HepG2 (cell line): ENCODE measurements around the gene OSBPL5. TPM values are rescaled to one million over a fixed set of nuclear protein-coding genes. Genes with fewer than 3 reads are reported as not detected.

ENCODE experiments used
- ATAC-seq: fragments of 200-7000 bp; cut with Tn5 transposase; 3 replicates; pipeline ENCODE4 v1.9.1; 2020; ENCODE audit warnings: mild to moderate bottlenecking, moderate library complexity
- BruUV-seq: library from RNA; stranded (reverse); fragments of 400-500 nt; replicated peaks from 2 replicates; lab custom pipeline; 2021; lab: Mats Ljungman, UMichigan
- CTCF ChIA-PET: fragments of 300-600 bp; formaldehyde crosslinking; extraction: SDS; loops from one replicate; lab custom pipeline; 2021; ENCODE audit warnings: low total read pairs, inconsistent platforms, low intra/inter-chr PET ratio; lab: Yijun Ruan, JAX
- POLR2A ChIA-PET: fragments of 350-600 bp; sonication (Branson Sonifier 250); formaldehyde crosslinking; loops from one replicate; lab custom pipeline; 2020; ENCODE audit warnings: antibody characterized with exemption, inconsistent platforms; lab: Yijun Ruan, JAX
- DNase-seq: peaks from one replicate; pipeline ENCODE4 v3.0.0-alpha.2; 2015; ENCODE audit warnings: low spot score
- FAIRE-seq: peaks from 3 replicates; lab custom pipeline; 2011; peaks lifted over from hg19 to GRCh38; lab: Jason Lieb, UNC
- H2AFZ ChIP-seq: one replicate; pipeline ENCODE4 v1.6.1; 2011; ENCODE audit warnings: low read length, inconsistent platforms
- H3K27ac ChIP-seq: fragments of 300-600 bp; 3 replicates; pipeline ENCODE4 v1.8.0; 2011; ENCODE audit warnings: mixed run types, mild to moderate bottlenecking, mixed read lengths, low read length, inconsistent platforms; ENCODE audit not compliant: insufficient read depth; ENCODE audit errors: extremely low read length
- H3K27me3 ChIP-seq, 2 experiments: fragments of 200-600 bp in 1 of 2; 2 replicates in 1 of 2; 3 replicates in 1 of 2; pipeline versions ENCODE4 v1.6.0 to v1.8.0; 2011; ENCODE audit warnings: low read length in 2 of 2, mild to moderate bottlenecking in 2 of 2, moderate library complexity in 2 of 2, inconsistent platforms in 1 of 2; ENCODE audit not compliant: insufficient read depth in 2 of 2, control insufficient read depth in 1 of 2
- H3K36me3 ChIP-seq, 2 experiments: fragments of 200-600 bp in 1 of 2; replicated peaks in 1 of 2; 2 replicates in 1 of 2; 3 replicates in 1 of 2; pipeline versions ENCODE4 v1.5.1 to v1.8.0; 2011; ENCODE audit warnings: low read length in 2 of 2, inconsistent platforms in 1 of 2; ENCODE audit not compliant: insufficient read depth in 2 of 2, control insufficient read depth in 1 of 2
- H3K4me1 ChIP-seq: 2 replicates; pipeline ENCODE4 v1.5.1; 2012; ENCODE audit warnings: low read length, inconsistent platforms; ENCODE audit not compliant: insufficient read depth
- H3K4me2 ChIP-seq: 2 replicates; pipeline ENCODE4 v1.6.0; 2011; ENCODE audit warnings: low read depth, low read length, inconsistent platforms
- H3K4me3 ChIP-seq, 3 experiments: fragments of 200-600 bp in 1 of 3; sonication (generic), shearing (Covaris generic) in 1 of 3; replicated peaks in 1 of 3; 2 replicates each; pipeline ENCODE4 v1.5.1; 2011 to 2016; ENCODE audit warnings: low read length in 3 of 3, inconsistent platforms in 2 of 3, low read depth in 2 of 3, mild to moderate bottlenecking in 2 of 3, control low read depth in 1 of 3, mixed read lengths in 1 of 3; ENCODE audit not compliant: insufficient read depth in 1 of 3
- H3K79me2 ChIP-seq: one replicate; pipeline ENCODE4 v1.6.1; 2011; ENCODE audit warnings: low read length, inconsistent platforms; ENCODE audit not compliant: insufficient read depth
- H3K9ac ChIP-seq: 2 replicates; pipeline ENCODE4 v1.6.0; 2011; ENCODE audit warnings: mild to moderate bottlenecking, low read depth, low read length, inconsistent platforms; ENCODE audit not compliant: insufficient read depth
- H3K9me3 ChIP-seq: 2 replicates; pipeline ENCODE4 v1.5.1; 2012; ENCODE audit warnings: mild to moderate bottlenecking, low read length
- H4K20me1 ChIP-seq: 2 replicates; pipeline ENCODE4 v1.6.0; 2011; ENCODE audit warnings: inconsistent platforms, mild to moderate bottlenecking, low read length, moderate library complexity; ENCODE audit not compliant: insufficient read depth
- ARHGAP35 ChIP-seq: sonication (generic); formaldehyde crosslinking; IDR thresholded peaks from 2 replicates; pipeline ENCODE4 v1.9.0; 2022; ENCODE audit warnings: mild to moderate bottlenecking, inconsistent platforms, moderate library complexity, missing genetic modification reagents, borderline replicate concordance
- HNF4A ChIP-seq: sonication (generic); formaldehyde crosslinking; IDR thresholded peaks from 2 replicates; pipeline ENCODE4 v1.4.0; 2020; ENCODE audit warnings: missing genetic modification reagents
- MZF1 ChIP-seq: sonication (generic); formaldehyde crosslinking; IDR thresholded peaks from 2 replicates; pipeline ENCODE4 v1.8.1; 2023; ENCODE audit warnings: mild to moderate bottlenecking, missing genetic modification reagents, borderline replicate concordance
- RBFOX2 ChIP-seq: fragments of 200-400 bp; formaldehyde crosslinking; IDR thresholded peaks from 2 replicates; pipeline ENCODE4 v1.6.1; 2017; ENCODE audit warnings: low read depth, mild to moderate bottlenecking, low read length
- SMAD9 ChIP-seq: sonication (generic); formaldehyde crosslinking; IDR thresholded peaks from 2 replicates; pipeline ENCODE4 v1.5.1; 2020; ENCODE audit warnings: mild to moderate bottlenecking, missing genetic modification reagents
- ZBTB14 ChIP-seq: sonication (generic); formaldehyde crosslinking; IDR thresholded peaks from 2 replicates; pipeline ENCODE4 v1.4.0; 2020; ENCODE audit warnings: missing genetic modification reagents
- ZKSCAN5 ChIP-seq: sonication (generic); formaldehyde crosslinking; IDR thresholded peaks from 2 replicates; pipeline ENCODE4 v1.5.1; 2020; ENCODE audit warnings: mild to moderate bottlenecking, missing genetic modification reagents
- ZNF205 ChIP-seq: IDR thresholded peaks from 2 replicates; pipeline ENCODE4 v1.6.1; 2018; ENCODE audit warnings: missing biosample characterization, missing genetic modification reagents
- WGBS: methylation state at CpG from one replicate; pipeline ENCODE4 v1.1.6; 2017; ENCODE audit warnings: low lambda C conversion rate; 5-methylcytosine and 5-hydroxymethylcytosine counted together
- in situ Hi-C: cut with HindIII; loops from 2 replicates; pipeline ENCODE4 v1.10.0; 2017; ENCODE audit warnings: low pct_unique_long_range_greater_than_20kb; ENCODE audit not compliant: extremely low pct_ligation_motif_present
- intact Hi-C: fragments of 100-400 bp; cut with micrococcal nuclease; formaldehyde crosslinking; loops from one replicate; pipeline ENCODE4 v1.10.0; 2022; ENCODE audit not compliant: unreplicated experiment
- polyA plus RNA-seq, 8 experiments: library from polyadenylated mRNA; depleted of rRNA in 3 of 8; stranded (reverse) in 7 of 8; unstranded in 1 of 8; fragments of >200 nt; fragmentation: Illumina TruSeq in 4 of 8; extraction: Trizol in 4 of 8; gene quantifications; 2 replicates each; pipeline versions ENCODE4 v1.2.1 to v1.2.3, GENCODE V29; 2011 to 2016; ENCODE audit warnings: low read depth in 4 of 8, missing spikeins in 1 of 8, mixed read lengths in 1 of 8; ENCODE audit not compliant: insufficient read depth in 1 of 8
- total RNA-seq, 5 experiments: library from RNA; depleted of rRNA; stranded (reverse); fragments of >200 nt; fragmentation: Illumina TruSeq; extraction: Trizol; gene quantifications; 2 replicates each; pipeline ENCODE4 v1.2.3, GENCODE V29; 2016; ENCODE audit warnings: low read depth in 1 of 5
- TF ChIP-seq, protein P1 (sequence below): sonication (generic); formaldehyde crosslinking; IDR thresholded peaks from 2 replicates; pipeline ENCODE4 v1.5.0; 2020; ENCODE audit warnings: mild to moderate bottlenecking, missing genetic modification reagents
- TF ChIP-seq, protein P2 (sequence below): sonication (generic); formaldehyde crosslinking; IDR thresholded peaks from 2 replicates; pipeline ENCODE4 v1.4.0; 2020; ENCODE audit warnings: mild to moderate bottlenecking, missing genetic modification reagents

Gene OSBPL5
- total and polyA plus RNA-seq, 2 of the 13 experiments (the other 11 are each of a cell fraction or from before 2014, with no cell fraction given): not detected

DNA sequence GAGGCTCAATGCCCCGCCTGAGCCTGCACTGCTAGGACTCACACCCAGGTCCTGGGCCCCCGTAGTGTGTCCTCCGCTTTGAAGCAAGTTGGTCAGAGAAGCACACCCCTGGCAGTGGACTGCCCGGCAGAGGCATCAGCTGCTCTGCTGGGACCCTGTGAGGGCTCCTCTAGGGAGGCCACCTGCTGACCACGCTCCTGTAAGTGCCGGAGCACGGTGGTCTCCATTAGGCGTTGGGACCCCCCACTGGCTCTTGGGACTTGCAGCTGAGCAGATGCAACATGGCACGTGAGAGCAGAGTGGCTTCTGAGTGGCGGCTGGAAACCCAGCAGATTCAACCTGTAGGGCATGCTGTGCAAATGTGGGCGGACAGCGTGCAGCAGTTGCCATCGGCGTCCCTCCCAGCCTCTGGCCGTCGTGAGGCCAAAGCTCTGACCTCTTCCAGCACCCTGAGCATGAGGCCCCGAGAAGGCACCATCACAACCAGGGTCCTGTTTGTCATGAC lies 36.6 kb upstream of the OSBPL5 start (continued):
- TF ChIP-seq ZBTB14 (CRISPR knock-in tag): no peak
- no peak for TF ChIP-seq ARHGAP35 (CRISPR knock-in tag)
- no peak for TF ChIP-seq HNF4A (CRISPR knock-in tag)
- no peak for TF ChIP-seq SMAD9 (CRISPR knock-in tag)
- TF ChIP-seq ZNF205: no peak
- TF ChIP-seq ZKSCAN5 (CRISPR knock-in tag): no peak
- TF ChIP-seq, all 625 proteins: peak for 0

DNA sequence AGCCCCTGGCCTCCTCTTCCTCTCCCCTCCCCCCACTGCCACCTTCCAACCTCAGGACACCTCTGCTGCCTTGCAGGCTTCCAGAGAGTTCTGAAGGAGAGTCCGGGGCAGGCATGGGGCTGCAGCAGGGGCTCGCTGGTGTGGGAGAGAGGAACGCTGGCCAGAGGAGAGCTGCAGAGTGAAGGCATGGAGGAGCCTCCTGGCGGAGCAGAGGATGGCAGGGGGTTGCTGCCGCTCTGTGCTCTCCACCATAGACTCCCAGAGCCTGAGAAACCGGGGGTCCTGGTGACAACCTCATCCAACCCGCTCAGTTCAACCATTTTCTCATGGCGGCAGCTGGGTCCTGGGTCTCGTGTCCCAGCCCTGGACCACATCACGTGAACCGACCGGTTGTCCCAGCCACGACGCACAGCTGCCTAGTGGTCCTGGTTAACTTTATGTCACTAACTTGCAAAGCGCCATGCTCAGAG lies 36.0 kb upstream of the OSBPL5 start:
- H3K4me2 ChIP-seq: no peak overlapping the region
- no peaks in the 10 kb centered on the region for H3K9me3 ChIP-seq
- H3K4me1 ChIP-seq: no peaks in the 10 kb centered on the region
- no peak overlapping the region for H3K9ac ChIP-seq
- H3K36me3 ChIP-seq: no peaks in the 10 kb centered on the region
- no TSS peak for BruUV-seq
- intact Hi-C loops (no loop called here), in situ Hi-C loops (no loop called here)
- no peak for TF ChIP-seq MZF1 (CRISPR knock-in tag)
- TF ChIP-seq RBFOX2: no peak
- TF ChIP-seq, protein P1, sequence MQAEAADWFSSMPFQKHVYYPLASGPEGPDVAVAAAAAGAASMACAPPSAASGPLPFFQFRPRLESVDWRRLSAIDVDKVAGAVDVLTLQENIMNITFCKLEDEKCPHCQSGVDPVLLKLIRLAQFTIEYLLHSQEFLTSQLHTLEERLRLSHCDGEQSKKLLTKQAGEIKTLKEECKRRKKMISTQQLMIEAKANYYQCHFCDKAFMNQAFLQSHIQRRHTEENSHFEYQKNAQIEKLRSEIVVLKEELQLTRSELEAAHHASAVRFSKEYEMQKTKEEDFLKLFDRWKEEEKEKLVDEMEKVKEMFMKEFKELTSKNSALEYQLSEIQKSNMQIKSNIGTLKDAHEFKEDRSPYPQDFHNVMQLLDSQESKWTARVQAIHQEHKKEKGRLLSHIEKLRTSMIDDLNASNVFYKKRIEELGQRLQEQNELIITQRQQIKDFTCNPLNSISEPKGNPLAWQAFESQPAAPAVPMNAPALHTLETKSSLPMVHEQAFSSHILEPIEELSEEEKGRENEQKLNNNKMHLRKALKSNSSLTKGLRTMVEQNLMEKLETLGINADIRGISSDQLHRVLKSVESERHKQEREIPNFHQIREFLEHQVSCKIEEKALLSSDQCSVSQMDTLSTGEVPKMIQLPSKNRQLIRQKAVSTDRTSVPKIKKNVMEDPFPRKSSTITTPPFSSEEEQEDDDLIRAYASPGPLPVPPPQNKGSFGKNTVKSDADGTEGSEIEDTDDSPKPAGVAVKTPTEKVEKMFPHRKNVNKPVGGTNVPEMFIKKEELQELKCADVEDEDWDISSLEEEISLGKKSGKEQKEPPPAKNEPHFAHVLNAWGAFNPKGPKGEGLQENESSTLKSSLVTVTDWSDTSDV (CRISPR knock-in tag): no peak
- TF ChIP-seq, protein P2, sequence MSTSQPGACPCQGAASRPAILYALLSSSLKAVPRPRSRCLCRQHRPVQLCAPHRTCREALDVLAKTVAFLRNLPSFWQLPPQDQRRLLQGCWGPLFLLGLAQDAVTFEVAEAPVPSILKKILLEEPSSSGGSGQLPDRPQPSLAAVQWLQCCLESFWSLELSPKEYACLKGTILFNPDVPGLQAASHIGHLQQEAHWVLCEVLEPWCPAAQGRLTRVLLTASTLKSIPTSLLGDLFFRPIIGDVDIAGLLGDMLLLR (CRISPR knock-in tag): no peak
- no peak for FAIRE-seq
- ChIA-PET CTCF (no interaction called here), POLR2A (no interaction called here)
- H3K27me3 ChIP-seq: peaks cover 26 to 86% of the 10 kb centered on the region in 2 experiments; a peak in 4 of 5 replicates
- no peak overlapping the region for H3K27ac ChIP-seq
- no CpG with 5 or more reads among the region's 15 CpGs for WGBS
- no peak overlapping the region for H2AFZ ChIP-seq
- no peaks in the 10 kb centered on the region for H3K79me2 ChIP-seq
- H3K4me3 ChIP-seq: no peak overlapping the region
- H4K20me1 ChIP-seq: 0 out of 2 replicates have a peak, but pooled peaks cover 7% of the 10 kb centered on the region
- no peak for ATAC-seq
- DNase-seq: no peak
